ENCODE data around the gene DNASE1L2. TPM values are rescaled to one million over a fixed set of nuclear protein-coding genes. Genes with fewer than 3 reads are reported as not detected.

The DNASE1L2 gene
- total and polyA plus RNA-seq, 2 of the 8 experiments (the other 6 are each of a cell fraction or from before 2014, with no cell fraction given), result 0.35 to 0.97 TPM

- H4K8ac ChIP-seq (ENCODE audit: extremely low read depth, insufficient read depth, low read length), result peak overlapping the region; percentile 62; the same call in 1 of the 2 replicates
- DNase-seq (ENCODE audit: low read depth in 1 of 2, low spot score in 2 of 2), result no peak
- no peaks in the 10 kb centered on the region for H3K9me3 ChIP-seq (ENCODE audit: insufficient read depth in 2 of 2, low read depth in 1 of 2, low read length in 1 of 2)
- no peak overlapping the region for H3K9ac ChIP-seq (replicated peaks in 1 of 4; ENCODE audit: extremely low read depth in 1 of 4, low read depth in 3 of 4, low read length in 3 of 4)
- no peak overlapping the region for H3K4me3 ChIP-seq (ENCODE audit: extremely low read depth in 1 of 4, insufficient read depth in 2 of 4, low read depth in 3 of 4, low read length in 4 of 4)
- no peak overlapping the region for H3K18ac ChIP-seq (ENCODE audit: extremely low read depth, low read length)
- no peak overlapping the region for H3K4me2 ChIP-seq (ENCODE audit: insufficient read depth in 1 of 2, low read depth in 2 of 2, low read length in 2 of 2)
- ChIA-PET POLR2A (ENCODE audit: partially characterized antibody) (interaction anchor here (0.6 to 6.9 kb wide), 10 partner anchors 8 to 310 kb away, joined by 3 to 63 read pairs (median 4); partner anchors contain the start of genes BRICD5, ECI1, PGP and TRAF7), CTCF (ENCODE audit: partially characterized antibody) (interaction anchor here (0.9 to 2.0 kb wide), 5 partner anchors 10 to 52 kb away, joined by 3 to 7 read pairs (median 5); partner anchors contain the start of genes ECI1 and PGP)
- no peak overlapping the region for H3K27ac ChIP-seq (ENCODE audit: low read depth, low read length)
- H3K36me3 ChIP-seq (ENCODE audit: control insufficient read depth in 2 of 4, insufficient read depth in 4 of 4, low read length in 3 of 4), result no peaks in the 10 kb centered on the region
- no peak overlapping the region for H2BK20ac ChIP-seq (ENCODE audit: low read length)
- H3K4ac ChIP-seq (replicated peaks; ENCODE audit: insufficient read length, low read depth, low read length), result no peak overlapping the region
- H3K14ac ChIP-seq (ENCODE audit: insufficient read length), result no peak overlapping the region
- WGBS, 2 experiments (ENCODE audit: extremely low coverage in 1 of 2, insufficient coverage in 1 of 2, insufficient read length in 1 of 2, insufficient replicate concordance in 2 of 2, low coverage in 1 of 2, low lambda C conversion rate in 2 of 2, missing lambda C conversion rate in 1 of 2), result 91% methylated on average over 4 of the region's 5 CpGs; no CpG with 5 or more reads in 1 of the 2 experiments
- no peak overlapping the region for H2AFZ ChIP-seq (ENCODE audit: low read length)
- H4K20me1 ChIP-seq (replicated peaks in 1 of 2; ENCODE audit: control insufficient read depth in 1 of 2, insufficient read depth in 2 of 2, low read length in 2 of 2), result peaks cover 4 to 9% of the 10 kb centered on the region in 2 experiments
- H3K4me1 ChIP-seq (replicated peaks in 1 of 4; ENCODE audit: control insufficient read depth in 3 of 4, insufficient read depth in 4 of 4, low read length in 3 of 4), result peaks cover 0 to 10% (median 3%) of the 10 kb centered on the region in 4 experiments; a peak in 4 of 7 replicates
- no peak overlapping the region for H2BK15ac ChIP-seq (ENCODE audit: low read length)
- H3K23me2 ChIP-seq (ENCODE audit: low read depth, low read length), result peaks cover 8% of the 10 kb centered on the region; the same call in 1 of the 2 replicates
- H3K56ac ChIP-seq (replicated peaks; ENCODE audit: insufficient read length, low read depth, low read length), result no peak overlapping the region
- no peak overlapping the region for H2BK12ac ChIP-seq (ENCODE audit: low read depth, low read length)
- no peaks in the 10 kb centered on the region for H3K79me1 ChIP-seq (ENCODE audit: low read depth, low read length)
- no peak overlapping the region for H4K91ac ChIP-seq (replicated peaks; ENCODE audit: insufficient read length, low read length)
- H3K23ac ChIP-seq (ENCODE audit: insufficient read length), result no peak overlapping the region
- peak; percentile 63; the same call in 1 of the 2 replicates for TF ChIP-seq KDM1A (IDR thresholded peaks at IDR 0.05; ENCODE audit: borderline replicate concordance, low read length)
- TF ChIP-seq YY1 (IDR thresholded peaks at IDR 0.05; ENCODE audit: low read depth, low read length), result no peak
- no peak for TF ChIP-seq CTBP2 (IDR thresholded peaks at IDR 0.05; ENCODE audit: borderline replicate concordance, insufficient read depth, insufficient read length, low read length)
- no peak for TF ChIP-seq CEBPB (IDR thresholded peaks at IDR 0.05; ENCODE audit: low read depth, low read length)
- H2BK120ac ChIP-seq (replicated peaks; ENCODE audit: low read depth, low read length), result no peak overlapping the region
- H2AK5ac ChIP-seq (ENCODE audit: low read depth, low read length), result no peak overlapping the region
- no peaks in the 10 kb centered on the region for H3K79me2 ChIP-seq (ENCODE audit: control insufficient read depth in 1 of 2, insufficient read depth in 2 of 2, low read length in 2 of 2)
- H4K5ac ChIP-seq (ENCODE audit: insufficient read length, low read depth, low read length), result no peak overlapping the region
- no peak for FAIRE-seq
- H3K27me3 ChIP-seq (replicated peaks in 1 of 4; ENCODE audit: control insufficient read depth in 3 of 4, extremely low read depth in 1 of 4, insufficient read depth in 3 of 4, low read length in 3 of 4), result peaks cover 4 to 34% (median 24%) of the 10 kb centered on the region in 4 experiments
- no peak overlapping the region for H2BK5ac ChIP-seq (ENCODE audit: low read depth, low read length)
These were observed 37.1 kb upstream of the DNASE1L2 start for GRCh38 chr16:2199095-2199494.

All from H1 (cell line).